HCT116 (cell line): ENCODE measurements around the gene GRM1. TPM values are rescaled to one million over a fixed set of nuclear protein-coding genes. Genes with fewer than 3 reads are reported as not detected.

Experiments
- ATAC-seq: fragments of 200-7000 bp; cut with Tn5 transposase; 2 replicates; pipeline ENCODE4 v1.9.1; 2020; ENCODE audit warnings: mild to moderate bottlenecking, moderate library complexity
- BruUV-seq: library from RNA; stranded (reverse); fragments of 400-500 nt; replicated peaks from 2 replicates; lab custom pipeline; 2021; lab: Mats Ljungman, UMichigan
- CTCF ChIA-PET: fragments of 300-600 bp; sonication (Branson Sonifier 250); formaldehyde crosslinking; loops from one replicate; lab custom pipeline; 2021; ENCODE audit warnings: antibody characterized with exemption; lab: Charles Lee
- POLR2A ChIA-PET: fragments of 300-600, 350-600 bp; sonication (Branson Sonifier 250); formaldehyde crosslinking; loops from one replicate; lab custom pipeline; 2021; ENCODE audit warnings: antibody characterized with exemption; lab: Charles Lee
- RAD21 ChIA-PET, 2 experiments: fragments of 300-600 bp; sonication (Branson Sonifier 250); formaldehyde crosslinking; loops; one replicate each; lab custom pipeline; 2023; ENCODE audit warnings: low total read pairs in 2 of 2; ENCODE audit not compliant: uncharacterized antibody in 2 of 2, unreplicated experiment in 2 of 2, low non-redundant PET in 1 of 2; lab: Charles Lee
- DNase-seq: peaks from one replicate; pipeline ENCODE4 v3.0.0-alpha.2; 2010; ENCODE audit warnings: low read depth, low spot score
- H2AFZ ChIP-seq: fragments of 200-600 bp; shearing (Covaris generic), sonication (generic); 2 replicates; pipeline ENCODE4 v1.6.1; 2017; ENCODE audit warnings: low read depth, mixed run types, mixed read lengths, antibody characterized with exemption, low read length; ENCODE audit not compliant: poor library complexity, severe bottlenecking
- H3K27ac ChIP-seq: 2 replicates; pipeline ENCODE4 v1.5.1; 2012; ENCODE audit warnings: low read depth, low read length
- H3K27me3 ChIP-seq: fragments of 200-600 bp; sonication (generic); 2 replicates; pipeline ENCODE4 v1.6.1; 2016; ENCODE audit warnings: mixed run types, low read length, mixed read lengths; ENCODE audit not compliant: insufficient read depth
- H3K36me3 ChIP-seq, 2 experiments: fragments of 200-500 bp in 1 of 2; fragments of 200-600 bp in 1 of 2; sonication (Bioruptor generic) in 1 of 2; sonication (generic) in 1 of 2; 2 replicates each; pipeline versions ENCODE4 v1.5.1 to v1.6.1; 2014 to 2016; ENCODE audit warnings: low read length in 2 of 2, inconsistent platforms in 1 of 2, mixed read lengths in 1 of 2, mixed run types in 1 of 2; ENCODE audit not compliant: insufficient read depth in 2 of 2, control insufficient read depth in 1 of 2
- H3K4me1 ChIP-seq, 2 experiments: fragments of 200-600 bp in 1 of 2; sonication (generic) in 1 of 2; 2 replicates each; pipeline versions ENCODE4 v1.5.1 to v1.6.1; 2012 to 2017; ENCODE audit warnings: low read length in 2 of 2, inconsistent platforms in 1 of 2, mild to moderate bottlenecking in 1 of 2, mixed read lengths in 1 of 2, mixed run types in 1 of 2, moderate library complexity in 1 of 2; ENCODE audit not compliant: insufficient read depth in 2 of 2, control insufficient read depth in 1 of 2
- H3K4me2 ChIP-seq: fragments of 200-600 bp; sonication (generic); 2 replicates; pipeline ENCODE4 v1.6.1; 2017; ENCODE audit warnings: mixed run types, low read length, mixed read lengths
- H3K4me3 ChIP-seq, 2 experiments: fragments of 200-600 bp in 1 of 2; sonication (generic) in 1 of 2; replicated peaks in 1 of 2; 2 replicates each; pipeline ENCODE4 v1.5.1; 2011 to 2016; ENCODE audit warnings: low read length in 2 of 2, control low read depth in 1 of 2, low read depth in 1 of 2, mild to moderate bottlenecking in 1 of 2, mixed read lengths in 1 of 2, mixed run types in 1 of 2
- H3K79me2 ChIP-seq: fragments of 200-600 bp; sonication (generic); 2 replicates; pipeline ENCODE4 v1.6.1; 2017; ENCODE audit warnings: mild to moderate bottlenecking, mixed run types, low read length, moderate library complexity, mixed read lengths; ENCODE audit not compliant: insufficient read depth
- H3K9ac ChIP-seq: fragments of 200-600 bp; sonication (generic); 2 replicates; pipeline ENCODE4 v1.6.1; 2016; ENCODE audit warnings: low read length, mixed read lengths
- H3K9me2 ChIP-seq: fragments of 200-600 bp; sonication (generic), shearing (Covaris generic); 2 replicates; pipeline ENCODE4 v1.6.1; 2017; ENCODE audit warnings: mixed run types, mild to moderate bottlenecking, moderate library complexity; ENCODE audit not compliant: insufficient read depth
- H3K9me3 ChIP-seq, 2 experiments: fragments of 200-500 bp in 1 of 2; fragments of 200-600 bp in 1 of 2; sonication (Bioruptor generic) in 1 of 2; sonication (generic) in 1 of 2; 2 replicates each; pipeline ENCODE4 v1.6.1; 2014 to 2017; ENCODE audit warnings: low read length in 2 of 2, mixed read lengths in 2 of 2, inconsistent platforms in 1 of 2, low read depth in 1 of 2, mild to moderate bottlenecking in 1 of 2, mixed run types in 1 of 2, moderate library complexity in 1 of 2; ENCODE audit not compliant: control insufficient read depth in 1 of 2, insufficient read depth in 1 of 2
- H4K20me1 ChIP-seq: fragments of 200-600 bp; sonication (generic), shearing (Covaris generic); 2 replicates; pipeline ENCODE4 v1.6.1; 2017; ENCODE audit warnings: mixed run types, mild to moderate bottlenecking, moderate library complexity; ENCODE audit not compliant: insufficient read depth
- CEBPB ChIP-seq: IDR thresholded peaks from 2 replicates; pipeline ENCODE4 v1.6.1; 2012; ENCODE audit warnings: low read depth
- EGR1 ChIP-seq: IDR thresholded peaks from 2 replicates; pipeline ENCODE4 v1.6.1; 2012; ENCODE audit warnings: low read depth
- ELF1 ChIP-seq: IDR thresholded peaks from 2 replicates; pipeline ENCODE4 v1.6.1; 2012; ENCODE audit warnings: low read depth, borderline replicate concordance
- EZH2 ChIP-seq: fragments of 200-600 bp; sonication (generic); IDR thresholded peaks from 2 replicates; pipeline ENCODE4 v1.6.1; 2017; ENCODE audit warnings: antibody characterized with exemption, mixed run types
- EZH2phosphoT487 ChIP-seq: fragments of 200-600 bp; IDR thresholded peaks from 2 replicates; pipeline ENCODE4 v1.6.1; 2018; ENCODE audit warnings: antibody characterized with exemption, borderline replicate concordance
- FOSL1 ChIP-seq: IDR thresholded peaks from 2 replicates; pipeline ENCODE4 v1.6.1; 2012; ENCODE audit warnings: low read depth
- JUND ChIP-seq: IDR thresholded peaks from 2 replicates; pipeline ENCODE4 v1.6.1; 2012
- MAX ChIP-seq: IDR thresholded peaks from 2 replicates; pipeline ENCODE4 v1.6.1; 2012
- POLR2A ChIP-seq: IDR thresholded peaks from 2 replicates; pipeline ENCODE4 v1.7.0; 2011; ENCODE audit warnings: borderline replicate concordance; ENCODE audit not compliant: insufficient read depth, insufficient read length; ENCODE audit errors: extremely low read depth
- POLR2AphosphoS5 ChIP-seq: IDR thresholded peaks from 2 replicates; pipeline ENCODE4 v1.6.1; 2011; ENCODE audit warnings: mild to moderate bottlenecking, low read depth, low read length, moderate library complexity
- SIN3A ChIP-seq: IDR thresholded peaks from 2 replicates; pipeline ENCODE4 v1.6.1; 2012; ENCODE audit warnings: low read depth
- SP1 ChIP-seq: IDR thresholded peaks from 2 replicates; pipeline ENCODE4 v1.6.1; 2012; ENCODE audit warnings: low read depth
- TCF7L2 ChIP-seq: IDR thresholded peaks from 2 replicates; pipeline ENCODE4 v1.7.0; 2011; ENCODE audit warnings: borderline replicate concordance, inconsistent platforms; ENCODE audit not compliant: insufficient read depth, insufficient read length; ENCODE audit errors: extremely low read depth
- YY1 ChIP-seq: IDR thresholded peaks from 2 replicates; pipeline ENCODE4 v1.6.1; 2011; ENCODE audit warnings: low read length, low read depth, moderate library complexity, mild to moderate bottlenecking; ENCODE audit not compliant: insufficient replicate concordance; ENCODE audit errors: extremely low read depth
- intact Hi-C: fragments of 100-400 bp; cut with micrococcal nuclease; formaldehyde crosslinking; loops from 2 replicates; pipeline ENCODE4 v1.10.0; 2022
- total RNA-seq: library from RNA; stranded (reverse); gene quantifications from one replicate; pipeline ENCODE4 v1.2.1, GENCODE V29; 2021; ENCODE audit not compliant: unreplicated experiment
- TF ChIP-seq, protein P1 (sequence below): IDR thresholded peaks from 2 replicates; pipeline ENCODE4 v1.6.1; 2012; ENCODE audit warnings: low read depth
- TF ChIP-seq, protein P2 (sequence below), 3 experiments: fragments of 200-600 bp in 1 of 3; sonication (generic) in 1 of 3; IDR thresholded peaks in 2 of 3; conservative IDR thresholded peaks in 1 of 3; 2 replicates each; pipeline ENCODE4 v1.5.1; 2012 to 2017; ENCODE audit warnings: low read depth in 2 of 3, low read length in 2 of 3, antibody characterized with exemption in 1 of 3, borderline replicate concordance in 1 of 3, control low read depth in 1 of 3, mild to moderate bottlenecking in 1 of 3, mixed read lengths in 1 of 3, mixed run types in 1 of 3, moderate library complexity in 1 of 3; ENCODE audit not compliant: insufficient read depth in 1 of 3

GRM1 gene
- total RNA-seq, 1 experiment from 2014 or later: not detected

DNA sequence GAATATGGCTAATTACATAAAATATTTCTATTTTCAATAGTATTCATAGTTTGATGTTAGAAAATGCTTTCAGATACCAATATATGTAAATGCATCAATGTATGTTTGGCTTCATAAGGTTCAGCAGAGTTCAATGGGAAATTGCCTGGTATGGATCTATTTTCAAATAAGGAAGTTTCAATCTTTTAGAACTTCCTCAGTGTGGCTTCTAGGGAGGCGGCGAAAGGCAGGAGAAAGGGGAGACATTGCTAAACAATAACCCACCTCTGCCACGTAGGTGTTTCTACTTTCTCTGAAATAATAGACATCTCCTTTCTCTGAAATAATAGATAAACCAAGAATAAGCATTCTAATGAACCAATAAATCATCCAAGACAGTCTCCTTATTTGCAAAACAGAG is 277.1 kb downstream of the GRM1 start:
- no peak for DNase-seq
- Histone ChIP-seq H3K27ac (no peak overlapping the region), H2AFZ (no peak overlapping the region), H3K9ac (no peak overlapping the region), H3K4me3 (no peak overlapping the region), H3K36me3 (no peaks in the 10 kb centered on the region), H4K20me1 (no peaks in the 10 kb centered on the region), H3K9me2 (no peaks in the 10 kb centered on the region), H3K9me3 (no peaks in the 10 kb centered on the region), H3K4me2 (no peak overlapping the region), H3K79me2 (no peaks in the 10 kb centered on the region), H3K27me3 (peaks cover 20% of the 10 kb centered on the region; the same call in 1 of the 2 replicates), H3K4me1 (no peaks in the 10 kb centered on the region)
- no TSS peak for BruUV-seq
- ATAC-seq: no peak
- TF ChIP-seq EGR1 (no peak), SIN3A (no peak), POLR2A (no peak), JUND (no peak), EZH2phosphoT487 (no peak)
- POLR2A ChIA-PET: no interaction called here
- intact Hi-C loops: no loop called here
- RAD21 ChIA-PET: no interaction called here
- CTCF ChIA-PET: no interaction called here

GRCh38 chr6:146310628-146311027 is 281.8 kb downstream of the GRM1 start:
- DNase-seq (no peak), ATAC-seq (no peak)
- Histone ChIP-seq H3K9me3 (no peaks in the 10 kb centered on the region), H3K4me3 (no peak overlapping the region), H3K79me2 (no peaks in the 10 kb centered on the region), H3K27ac (no peak overlapping the region), H3K9me2 (no peaks in the 10 kb centered on the region), H3K4me2 (no peak overlapping the region), H3K27me3 (no peaks in the 10 kb centered on the region; the same call in none of the 2 replicates), H4K20me1 (no peaks in the 10 kb centered on the region), H3K9ac (no peak overlapping the region), H3K36me3 (no peaks in the 10 kb centered on the region), H3K4me1 (no peaks in the 10 kb centered on the region), H2AFZ (no peak overlapping the region)
- no TSS peak for BruUV-seq
- ChIA-PET CTCF (no interaction called here), POLR2A (no interaction called here), RAD21 (no interaction called here)
- intact Hi-C loops: no loop called here
- TF ChIP-seq, protein P1, sequence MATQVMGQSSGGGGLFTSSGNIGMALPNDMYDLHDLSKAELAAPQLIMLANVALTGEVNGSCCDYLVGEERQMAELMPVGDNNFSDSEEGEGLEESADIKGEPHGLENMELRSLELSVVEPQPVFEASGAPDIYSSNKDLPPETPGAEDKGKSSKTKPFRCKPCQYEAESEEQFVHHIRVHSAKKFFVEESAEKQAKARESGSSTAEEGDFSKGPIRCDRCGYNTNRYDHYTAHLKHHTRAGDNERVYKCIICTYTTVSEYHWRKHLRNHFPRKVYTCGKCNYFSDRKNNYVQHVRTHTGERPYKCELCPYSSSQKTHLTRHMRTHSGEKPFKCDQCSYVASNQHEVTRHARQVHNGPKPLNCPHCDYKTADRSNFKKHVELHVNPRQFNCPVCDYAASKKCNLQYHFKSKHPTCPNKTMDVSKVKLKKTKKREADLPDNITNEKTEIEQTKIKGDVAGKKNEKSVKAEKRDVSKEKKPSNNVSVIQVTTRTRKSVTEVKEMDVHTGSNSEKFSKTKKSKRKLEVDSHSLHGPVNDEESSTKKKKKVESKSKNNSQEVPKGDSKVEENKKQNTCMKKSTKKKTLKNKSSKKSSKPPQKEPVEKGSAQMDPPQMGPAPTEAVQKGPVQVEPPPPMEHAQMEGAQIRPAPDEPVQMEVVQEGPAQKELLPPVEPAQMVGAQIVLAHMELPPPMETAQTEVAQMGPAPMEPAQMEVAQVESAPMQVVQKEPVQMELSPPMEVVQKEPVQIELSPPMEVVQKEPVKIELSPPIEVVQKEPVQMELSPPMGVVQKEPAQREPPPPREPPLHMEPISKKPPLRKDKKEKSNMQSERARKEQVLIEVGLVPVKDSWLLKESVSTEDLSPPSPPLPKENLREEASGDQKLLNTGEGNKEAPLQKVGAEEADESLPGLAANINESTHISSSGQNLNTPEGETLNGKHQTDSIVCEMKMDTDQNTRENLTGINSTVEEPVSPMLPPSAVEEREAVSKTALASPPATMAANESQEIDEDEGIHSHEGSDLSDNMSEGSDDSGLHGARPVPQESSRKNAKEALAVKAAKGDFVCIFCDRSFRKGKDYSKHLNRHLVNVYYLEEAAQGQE: no peak
- TF ChIP-seq POLR2AphosphoS5: no peak
- no peak for TF ChIP-seq SIN3A
- TF ChIP-seq YY1: no peak
- no peak for TF ChIP-seq MAX
- TF ChIP-seq TCF7L2: no peak
- TF ChIP-seq CEBPB: no peak
- no peak for TF ChIP-seq FOSL1
- TF ChIP-seq EZH2: no peak
- TF ChIP-seq EGR1: no peak
- no peak for TF ChIP-seq ELF1
- TF ChIP-seq JUND: no peak
- TF ChIP-seq, protein P2, sequence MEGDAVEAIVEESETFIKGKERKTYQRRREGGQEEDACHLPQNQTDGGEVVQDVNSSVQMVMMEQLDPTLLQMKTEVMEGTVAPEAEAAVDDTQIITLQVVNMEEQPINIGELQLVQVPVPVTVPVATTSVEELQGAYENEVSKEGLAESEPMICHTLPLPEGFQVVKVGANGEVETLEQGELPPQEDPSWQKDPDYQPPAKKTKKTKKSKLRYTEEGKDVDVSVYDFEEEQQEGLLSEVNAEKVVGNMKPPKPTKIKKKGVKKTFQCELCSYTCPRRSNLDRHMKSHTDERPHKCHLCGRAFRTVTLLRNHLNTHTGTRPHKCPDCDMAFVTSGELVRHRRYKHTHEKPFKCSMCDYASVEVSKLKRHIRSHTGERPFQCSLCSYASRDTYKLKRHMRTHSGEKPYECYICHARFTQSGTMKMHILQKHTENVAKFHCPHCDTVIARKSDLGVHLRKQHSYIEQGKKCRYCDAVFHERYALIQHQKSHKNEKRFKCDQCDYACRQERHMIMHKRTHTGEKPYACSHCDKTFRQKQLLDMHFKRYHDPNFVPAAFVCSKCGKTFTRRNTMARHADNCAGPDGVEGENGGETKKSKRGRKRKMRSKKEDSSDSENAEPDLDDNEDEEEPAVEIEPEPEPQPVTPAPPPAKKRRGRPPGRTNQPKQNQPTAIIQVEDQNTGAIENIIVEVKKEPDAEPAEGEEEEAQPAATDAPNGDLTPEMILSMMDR (IDR thresholded peaks at IDR 0.05 in 2 of 3, conservative IDR thresholded peaks at IDR 0.05 in 1 of 3; ENCODE audit: borderline replicate concordance in 1 of 3, insufficient read depth in 1 of 3, low read depth in 2 of 3, low read length in 2 of 3): no peak
- no peak for TF ChIP-seq SP1
